ENCODE data around the gene PKNOX1. TPM values are rescaled to one million over a fixed set of nuclear protein-coding genes. Genes with fewer than 3 reads are reported as not detected.
A peak's percentile ranks its signal among the peaks of the same experiment; 100 is the strongest.

The PKNOX1 gene
- total RNA-seq, 1 experiment from 2014 or later, result 43.4 TPM

GRCh38 chr21:42983103-42983502, 8.7 kb downstream of the PKNOX1 start:
- H3K27me3 ChIP-seq (ENCODE audit: insufficient read depth, low read length), result no peaks in the 10 kb centered on the region
- H4K8ac ChIP-seq (replicated peaks; ENCODE audit: insufficient read length, low read depth, low read length), result no peak overlapping the region
- no peak overlapping the region for H3K14ac ChIP-seq (ENCODE audit: insufficient read depth, low read length)
- no peak for DNase-seq
- H3K9ac ChIP-seq (ENCODE audit: extremely low read depth, insufficient read length, low read length), result no peak overlapping the region
- H3K9me3 ChIP-seq (ENCODE audit: control insufficient read depth, low read depth, low read length), result no peaks in the 10 kb centered on the region
- peaks cover 3% of the 10 kb centered on the region; the same call in 1 of the 2 replicates for H3K4me1 ChIP-seq (ENCODE audit: insufficient read depth, low read length)
- no peak overlapping the region for H2BK20ac ChIP-seq (ENCODE audit: low read depth, low read length, poor library complexity, severe bottlenecking)
- H3K27ac Mint-ChIP-seq, result peak overlapping the region; percentile 6 to 87 (median 8); a peak in 5 of 7 replicates
- TF ChIP-seq CTCF (conservative IDR thresholded peaks at IDR 0.05), result no peak
- no peak overlapping the region for H4K5ac ChIP-seq (ENCODE audit: insufficient read length, low read depth, low read length)
- no peak overlapping the region for H3K27ac ChIP-seq (ENCODE audit: insufficient read length, low read depth, low read length)
- H2BK5ac ChIP-seq (ENCODE audit: insufficient read length, low read length), result no peak overlapping the region
- no peaks in the 10 kb centered on the region for H3K27me3 Mint-ChIP-seq (ENCODE audit: low read depth)
- H3K9me3 Mint-ChIP-seq, result no peaks in the 10 kb centered on the region; a peak in 1 of 5 replicates
- H3T11ph ChIP-seq (ENCODE audit: low read length), result no peak overlapping the region
- no peak overlapping the region for H3K23ac ChIP-seq (ENCODE audit: insufficient read length, low read depth, low read length)
- no peak overlapping the region for H2BK12ac ChIP-seq (ENCODE audit: insufficient read length, low read depth, low read length)
- H3K79me2 ChIP-seq (ENCODE audit: insufficient read depth, low read length), result peaks cover 10% of the 10 kb centered on the region; the same call in 1 of the 2 replicates
- H2AK5ac ChIP-seq (ENCODE audit: insufficient read length, low read length), result no peak overlapping the region
- H4K91ac ChIP-seq (ENCODE audit: insufficient read length, low read depth, low read length), result no peak overlapping the region
- H3K56ac ChIP-seq (ENCODE audit: insufficient read length, low read depth, low read length), result no peak overlapping the region
- no peaks in the 10 kb centered on the region for H3K79me1 ChIP-seq (ENCODE audit: insufficient read depth, low read depth, low read length, poor library complexity, severe bottlenecking)
- H3K4me1 Mint-ChIP-seq, result peaks cover 36 to 41% of the 10 kb centered on the region in 2 experiments
- no peaks in the 10 kb centered on the region for H4K20me1 ChIP-seq (ENCODE audit: control insufficient read depth, insufficient read depth, insufficient read length)
- H2BK15ac ChIP-seq (ENCODE audit: low read depth, low read length), result no peak overlapping the region
- no peak overlapping the region for H3K4me2 ChIP-seq (ENCODE audit: insufficient read depth, insufficient read length, low read length)
- H3K23me2 ChIP-seq (ENCODE audit: insufficient read length, low read depth, low read length, poor library complexity, severe bottlenecking), result no peaks in the 10 kb centered on the region
- H2AFZ ChIP-seq (ENCODE audit: low read length), result no peak overlapping the region
- no peak overlapping the region for H3K4ac ChIP-seq (ENCODE audit: low read depth, low read length)
- WGBS (ENCODE audit: extremely low coverage, insufficient read length, low lambda C conversion rate), result no CpG with 5 or more reads among the region's 2 CpGs
- peaks cover 11 to 31% (median 12%) of the 10 kb centered on the region in 3 experiments for H3K36me3 Mint-ChIP-seq (ENCODE audit: insufficient read depth in 1 of 3, low read depth in 3 of 3)
- no peak overlapping the region for H3K18ac ChIP-seq (ENCODE audit: insufficient read length, low read depth, low read length)
- no peak overlapping the region for H2BK120ac ChIP-seq (ENCODE audit: low read depth, low read length, poor library complexity, severe bottlenecking)
- H3K4me3 Mint-ChIP-seq, result no peak overlapping the region; a peak in 1 of 5 replicates

All from H9 (cell line).